Measurements from ENCODE around the gene CILP2. TPM values are rescaled to one million over a fixed set of nuclear protein-coding genes. Genes with fewer than 3 reads are reported as not detected.
A peak's percentile ranks its signal among the peaks of the same experiment; 100 is the strongest.

Gene CILP2
- total and polyA plus RNA-seq, 2 of the 4 experiments (the other 2 are of a cell fraction): 0.18 to 0.87 TPM

DNA sequence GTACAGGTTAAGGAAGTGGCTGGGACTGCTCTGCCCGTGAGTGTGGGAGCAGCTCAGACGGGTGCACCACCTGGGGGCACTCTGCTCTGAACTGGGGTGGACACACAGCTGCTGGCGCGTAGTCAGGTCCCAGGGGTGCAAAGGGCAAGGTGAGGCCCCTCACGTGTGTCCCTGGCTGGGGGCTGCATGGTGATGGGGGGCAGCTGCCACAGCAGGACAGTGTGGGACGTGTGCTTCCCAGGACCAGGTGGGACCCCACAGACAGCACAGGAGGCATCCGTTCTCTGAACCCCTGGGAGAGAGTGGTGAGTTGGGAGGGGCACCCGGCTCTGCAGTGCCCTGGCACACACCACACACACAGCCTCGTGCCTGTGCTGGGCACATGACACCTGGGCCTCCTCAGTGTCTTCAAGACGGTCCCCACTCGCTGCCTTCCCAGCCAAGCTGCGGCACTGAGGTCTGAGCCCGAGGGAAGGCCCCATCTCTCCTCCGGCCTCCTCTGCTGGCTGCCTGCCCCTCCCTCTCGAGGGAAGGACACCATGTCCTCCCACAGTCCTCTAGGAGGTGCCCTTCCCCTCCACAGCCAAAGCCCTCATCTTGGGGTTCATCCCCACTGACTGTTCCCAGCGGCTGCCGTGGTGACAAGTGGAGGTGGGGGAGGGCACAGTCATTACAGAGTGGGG lies 24.7 kb downstream of the CILP2 start:
- no peak overlapping the region for H2AK5ac ChIP-seq (ENCODE audit: low read depth, low read length)
- H2BK20ac ChIP-seq (ENCODE audit: low read depth, low read length): no peak overlapping the region
- intact Hi-C loops (cut with micrococcal nuclease): no loop called here
- in situ Hi-C loops (cut with MboI; ENCODE audit: low sequenced_read_pairs): no loop called here
- H3K9me3 ChIP-seq (ENCODE audit: control insufficient read depth, insufficient read depth, low read length): no peaks in the 10 kb centered on the region
- H2BK15ac ChIP-seq (ENCODE audit: low read depth, low read length): no peak overlapping the region
- TF ChIP-seq CHD1 (IDR thresholded peaks at IDR 0.05; ENCODE audit: low read depth, low read length): no peak
- 0 out of 2 replicates have a peak, but pooled peaks have one; percentile 4 for TF ChIP-seq RAD21 (IDR thresholded peaks at IDR 0.05; ENCODE audit: low read length)
- no peaks in the 10 kb centered on the region; the same call in 1 of the 2 replicates for H4K20me1 ChIP-seq (ENCODE audit: insufficient read depth, low read length)
- no peak overlapping the region for H2AK9ac ChIP-seq (replicated peaks; ENCODE audit: low read depth, low read length, poor library complexity)
- H3K9me1 ChIP-seq (ENCODE audit: insufficient read depth, low read length): no peaks in the 10 kb centered on the region; the same call in 1 of the 2 replicates
- H2AFZ ChIP-seq (replicated peaks; ENCODE audit: low read length, poor library complexity): no peak overlapping the region
- no peak overlapping the region for H3K4ac ChIP-seq (ENCODE audit: low read depth, low read length)
- no peak overlapping the region for H3K56ac ChIP-seq (ENCODE audit: extremely low read depth, insufficient read depth, low read length)
- H3K79me1 ChIP-seq (ENCODE audit: low read depth in 1 of 2, low read length in 2 of 2): no peaks in the 10 kb centered on the region
- BruUV-seq (replicated peaks): no TSS peak
- dilution Hi-C loops (cut with HindIII; ENCODE audit: low sequenced_read_pairs, unreplicated experiment): no loop called here
- H4K5ac ChIP-seq (ENCODE audit: low read depth, low read length): no peak overlapping the region
- H3K4me1 ChIP-seq (ENCODE audit: control insufficient read depth, insufficient read depth, low read length): peaks cover 4% of the 10 kb centered on the region
- H3K4me3 ChIP-seq (ENCODE audit: insufficient read depth, low read depth, low read length): no peak overlapping the region
- no peak overlapping the region for H3K18ac ChIP-seq (ENCODE audit: low read depth, low read length)
- ChIA-PET CTCF (no interaction called here), POLR2A (ENCODE audit: unreplicated experiment) (no interaction called here)
- no peak overlapping the region for H2BK5ac ChIP-seq (ENCODE audit: low read depth, low read length, poor library complexity, severe bottlenecking)
- H3K36me3 ChIP-seq (ENCODE audit: control insufficient read depth, insufficient read depth, low read length): no peaks in the 10 kb centered on the region
- H2BK120ac ChIP-seq (ENCODE audit: low read depth, low read length): no peak overlapping the region
- no peak overlapping the region for H4K8ac ChIP-seq (ENCODE audit: low read depth in 2 of 2, low read length in 2 of 2)
- no peak overlapping the region for H4K91ac ChIP-seq (ENCODE audit: insufficient read depth, low read depth, low read length)
- H3K14ac ChIP-seq (replicated peaks; ENCODE audit: low read depth, low read length): no peak overlapping the region
- ATAC-seq (ENCODE audit: low read depth) (no peak), DNase-seq (no peak)
- no peak overlapping the region for H3K9ac ChIP-seq (ENCODE audit: low read depth, low read length)
- WGBS, 2 experiments (ENCODE audit: extremely low coverage in 2 of 2, insufficient read length in 1 of 2): no CpG with 5 or more reads among the region's 17 CpGs
- no peak overlapping the region for H3K27ac ChIP-seq (ENCODE audit: insufficient read depth, low read length)
- no peak overlapping the region for H3K23ac ChIP-seq (ENCODE audit: low read depth, low read length)
- H3K4me2 ChIP-seq (ENCODE audit: low read depth, low read length): no peak overlapping the region
- no peaks in the 10 kb centered on the region for H3K27me3 ChIP-seq (ENCODE audit: control insufficient read depth, insufficient read depth, low read length)

Data from IMR-90 (cell line).